H9 (cell line): ENCODE results near the gene RAB39B. TPM values are rescaled to one million over a fixed set of nuclear protein-coding genes. Genes with fewer than 3 reads are reported as not detected.

Experiments used
- DNase-seq: peaks from one replicate; pipeline ENCODE4 v3.0.0-alpha.2; 2017
- H2AFZ ChIP-seq: one replicate; pipeline ENCODE4 v1.6.1; 2013; ENCODE audit warnings: mild to moderate bottlenecking, low read length, control low read depth, moderate library complexity
- H2AK5ac ChIP-seq: 2 replicates; pipeline ENCODE4 v1.6.1; 2013; ENCODE audit warnings: low read length, control low read depth, mixed read lengths; ENCODE audit not compliant: insufficient read length
- H2BK120ac ChIP-seq: one replicate; pipeline ENCODE4 v1.6.1; 2013; ENCODE audit warnings: low read depth, mild to moderate bottlenecking, low read length, control low read depth, inconsistent platforms; ENCODE audit not compliant: poor library complexity, severe bottlenecking
- H2BK12ac ChIP-seq: 2 replicates; pipeline ENCODE4 v1.6.1; 2013; ENCODE audit warnings: low read length, control low read depth, mixed read lengths, low read depth; ENCODE audit not compliant: insufficient read length
- H2BK15ac ChIP-seq: 2 replicates; pipeline ENCODE4 v1.6.1; 2013; ENCODE audit warnings: low read depth, low read length, control low read depth
- H2BK20ac ChIP-seq: one replicate; pipeline ENCODE4 v1.6.1; 2013; ENCODE audit warnings: low read depth, mild to moderate bottlenecking, low read length, control low read depth, inconsistent platforms; ENCODE audit not compliant: poor library complexity, severe bottlenecking
- H2BK5ac ChIP-seq: 2 replicates; pipeline ENCODE4 v1.6.1; 2013; ENCODE audit warnings: low read length, control low read depth, mixed read lengths; ENCODE audit not compliant: insufficient read length
- H3K14ac ChIP-seq: 2 replicates; pipeline ENCODE4 v1.6.1; 2013; ENCODE audit warnings: low read length, control low read depth; ENCODE audit not compliant: insufficient read depth
- H3K18ac ChIP-seq: 2 replicates; pipeline ENCODE4 v1.6.1; 2013; ENCODE audit warnings: low read depth, mild to moderate bottlenecking, mixed read lengths, low read length, control low read depth; ENCODE audit not compliant: insufficient read length
- H3K23ac ChIP-seq: 2 replicates; pipeline ENCODE4 v1.6.1; 2013; ENCODE audit warnings: low read length, control low read depth, mixed read lengths, low read depth; ENCODE audit not compliant: insufficient read length
- H3K23me2 ChIP-seq: 2 replicates; pipeline ENCODE4 v1.6.1; 2013; ENCODE audit warnings: low read depth, mild to moderate bottlenecking, mixed read lengths, low read length, control low read depth; ENCODE audit not compliant: insufficient read length, poor library complexity, severe bottlenecking
- H3K27ac ChIP-seq: 2 replicates; pipeline ENCODE4 v1.5.1; 2013; ENCODE audit warnings: low read length, control low read depth, mixed read lengths, low read depth; ENCODE audit not compliant: insufficient read length
- H3K27me3 ChIP-seq: 2 replicates; pipeline ENCODE4 v1.6.1; 2013; ENCODE audit warnings: low read length, control low read depth, inconsistent platforms; ENCODE audit not compliant: insufficient read depth
- H3K4ac ChIP-seq: 2 replicates; pipeline ENCODE4 v1.6.1; 2013; ENCODE audit warnings: low read depth, mild to moderate bottlenecking, control low read depth, inconsistent platforms, low read length, moderate library complexity
- H3K4me1 ChIP-seq: 2 replicates; pipeline ENCODE4 v1.6.1; 2013; ENCODE audit warnings: low read length, control low read depth, inconsistent platforms; ENCODE audit not compliant: insufficient read depth
- H3K4me2 ChIP-seq: 2 replicates; pipeline ENCODE4 v1.6.1; 2013; ENCODE audit warnings: low read length, control low read depth, mixed read lengths; ENCODE audit not compliant: insufficient read length, insufficient read depth
- H3K56ac ChIP-seq: 2 replicates; pipeline ENCODE4 v1.6.1; 2013; ENCODE audit warnings: low read depth, mild to moderate bottlenecking, mixed read lengths, low read length, control low read depth; ENCODE audit not compliant: insufficient read length
- H3K79me1 ChIP-seq: 2 replicates; pipeline ENCODE4 v1.6.1; 2013; ENCODE audit warnings: low read depth, mild to moderate bottlenecking, moderate library complexity, low read length, control low read depth, inconsistent platforms; ENCODE audit not compliant: insufficient read depth, poor library complexity, severe bottlenecking
- H3K79me2 ChIP-seq: 2 replicates; pipeline ENCODE4 v1.6.1; 2013; ENCODE audit warnings: low read length, control low read depth, inconsistent platforms; ENCODE audit not compliant: insufficient read depth
- H3K9ac ChIP-seq: 2 replicates; pipeline ENCODE4 v1.6.1; 2013; ENCODE audit warnings: low read length, control low read depth, mixed read lengths; ENCODE audit not compliant: insufficient read length; ENCODE audit errors: extremely low read depth
- H3K9me3 ChIP-seq: one replicate; pipeline ENCODE4 v1.6.1; 2013; ENCODE audit warnings: low read depth, low read length, inconsistent platforms; ENCODE audit not compliant: control insufficient read depth
- H3T11ph ChIP-seq: one replicate; pipeline ENCODE4 v1.6.1; 2013; ENCODE audit warnings: mild to moderate bottlenecking, low read length, control low read depth, inconsistent platforms
- H4K20me1 ChIP-seq: one replicate; pipeline ENCODE4 v1.6.1; 2013; ENCODE audit not compliant: control insufficient read depth, insufficient read length, insufficient read depth
- H4K5ac ChIP-seq: 2 replicates; pipeline ENCODE4 v1.6.1; 2013; ENCODE audit warnings: low read depth, mild to moderate bottlenecking, mixed read lengths, low read length, control low read depth; ENCODE audit not compliant: insufficient read length
- H4K8ac ChIP-seq: replicated peaks from 2 replicates; pipeline ENCODE4 v1.6.1; 2013; ENCODE audit warnings: low read length, control low read depth, mixed read lengths, low read depth; ENCODE audit not compliant: insufficient read length
- H4K91ac ChIP-seq: 2 replicates; pipeline ENCODE4 v1.6.1; 2013; ENCODE audit warnings: low read depth, mild to moderate bottlenecking, moderate library complexity, mixed read lengths, low read length, control low read depth; ENCODE audit not compliant: insufficient read length
- H3K27ac Mint-ChIP-seq, 3 experiments: 2 replicates in 2 of 3; 3 replicates in 1 of 3; pipeline ENCODE4 v1.8.0; 2020 to 2021; ENCODE audit warnings: mixed read lengths in 3 of 3, mild to moderate bottlenecking in 1 of 3, moderate library complexity in 1 of 3
- H3K27me3 Mint-ChIP-seq: 2 replicates; pipeline ENCODE4 v1.8.0; 2021; ENCODE audit warnings: low read depth, mild to moderate bottlenecking, moderate library complexity, mixed read lengths
- H3K36me3 Mint-ChIP-seq, 3 experiments: 2 replicates in 2 of 3; 3 replicates in 1 of 3; pipeline ENCODE4 v1.8.0; 2020 to 2021; ENCODE audit warnings: low read depth in 3 of 3, mixed read lengths in 3 of 3; ENCODE audit not compliant: insufficient read depth in 1 of 3
- H3K4me1 Mint-ChIP-seq, 2 experiments: 2 replicates each; pipeline ENCODE4 v1.8.0; 2020; ENCODE audit warnings: mixed read lengths in 2 of 2
- H3K4me3 Mint-ChIP-seq, 2 experiments: 2 replicates in 1 of 2; 3 replicates in 1 of 2; pipeline ENCODE4 v1.8.0; 2020 to 2021; ENCODE audit warnings: mild to moderate bottlenecking in 2 of 2, mixed read lengths in 2 of 2, moderate library complexity in 1 of 2
- H3K9me3 Mint-ChIP-seq, 2 experiments: 2 replicates in 1 of 2; 3 replicates in 1 of 2; pipeline ENCODE4 v1.8.0; 2020; ENCODE audit warnings: mild to moderate bottlenecking in 2 of 2, mixed read lengths in 2 of 2, moderate library complexity in 1 of 2
- WGBS: extraction: QIAGEN DNeasy Blood & Tissue Kit; methylation state at CpG from one replicate; pipeline ENCODE4 v1.1.7; 2013; ENCODE audit warnings: missing lambda C conversion rate, low lambda C conversion rate, mixed read lengths; ENCODE audit not compliant: insufficient read length; ENCODE audit errors: extremely low coverage; 5-methylcytosine and 5-hydroxymethylcytosine counted together
- long read RNA-seq: library from polyadenylated mRNA; unstranded; transcript quantifications from one replicate; pipeline ENCODE4 v2.0.0, GENCODE V29; 2020
- total RNA-seq: library from RNA; stranded (reverse); gene quantifications from 2 replicates; pipeline ENCODE4 v1.2.1, GENCODE V29; 2021
- TF ChIP-seq, protein P1 (sequence below): fragments of 200-600 bp; sonication (generic); conservative IDR thresholded peaks from 3 replicates; pipeline ENCODE4 v1.8.0; 2021; ENCODE audit warnings: antibody characterized with exemption, mild to moderate bottlenecking

RAB39B gene
- total RNA-seq = 6.8 and 7.2 TPM in 2 replicates
- long read RNA-seq, transcript RAB39B-201 (2 exons, 3,505 nt) = major isoform, 56 of 64 reads
- long read RNA-seq, partial matches to known transcripts = 0 of 64 reads
- long read RNA-seq, other reads (novel, unspliced or antisense) = 8 of 64 reads

GRCh38 chrX:155263854-155264628, at the start of gene RAB39B:
Gene RAB39B (minus strand): TSS chrX:155264491. CDS start chrX:155264288, 203 bp downstream.
- Histone ChIP-seq H2BK5ac (no peak within 1 kb of the TSS), H2BK120ac (no peak within 1 kb of the TSS), H4K8ac (no peak within 1 kb of the TSS), H3K14ac (peak within 1 kb of the TSS; percentile 81), H2BK12ac (no peak within 1 kb of the TSS), H2AFZ (no peak within 1 kb of the TSS), H3K27ac (no peak within 1 kb of the TSS), H4K20me1 (no peaks in the 10 kb centered on the region), H2AK5ac (no peak within 1 kb of the TSS), H3K4ac (no peak within 1 kb of the TSS), H3K27me3 (no peaks in the 10 kb centered on the region), H3T11ph (no peak within 1 kb of the TSS), H3K56ac (no peak within 1 kb of the TSS), H3K4me2 (peak within 1 kb of the TSS; percentile 34), H3K9me3 (peaks cover 23% of the 10 kb centered on the region), H3K23me2 (no peaks in the 10 kb centered on the region), H3K18ac (peak within 1 kb of the TSS; percentile 59), H3K79me1 (no peaks in the 10 kb centered on the region), H2BK20ac (no peak within 1 kb of the TSS), H4K91ac (no peak within 1 kb of the TSS), H3K4me1 (no peaks in the 10 kb centered on the region), H3K79me2 (no peaks in the 10 kb centered on the region), H3K9ac (peak within 1 kb of the TSS; percentile 33), H2BK15ac (no peak within 1 kb of the TSS), H4K5ac (no peak within 1 kb of the TSS), H3K23ac (no peak within 1 kb of the TSS)
- H3K4me1 Mint-ChIP-seq = peaks cover 4 to 9% of the 10 kb centered on the region in 2 experiments; a peak in 3 of 4 replicates
- H3K4me3 Mint-ChIP-seq = peak within 1 kb of the TSS; percentile 86 to 91
- peak within 1 kb of the TSS in 2 of 3 experiments; percentile 61 to 70; a peak in 2 of 7 replicates for H3K27ac Mint-ChIP-seq
- no CpG with 5 or more reads among the region's 58 CpGs for WGBS
- TF ChIP-seq, protein P1, sequence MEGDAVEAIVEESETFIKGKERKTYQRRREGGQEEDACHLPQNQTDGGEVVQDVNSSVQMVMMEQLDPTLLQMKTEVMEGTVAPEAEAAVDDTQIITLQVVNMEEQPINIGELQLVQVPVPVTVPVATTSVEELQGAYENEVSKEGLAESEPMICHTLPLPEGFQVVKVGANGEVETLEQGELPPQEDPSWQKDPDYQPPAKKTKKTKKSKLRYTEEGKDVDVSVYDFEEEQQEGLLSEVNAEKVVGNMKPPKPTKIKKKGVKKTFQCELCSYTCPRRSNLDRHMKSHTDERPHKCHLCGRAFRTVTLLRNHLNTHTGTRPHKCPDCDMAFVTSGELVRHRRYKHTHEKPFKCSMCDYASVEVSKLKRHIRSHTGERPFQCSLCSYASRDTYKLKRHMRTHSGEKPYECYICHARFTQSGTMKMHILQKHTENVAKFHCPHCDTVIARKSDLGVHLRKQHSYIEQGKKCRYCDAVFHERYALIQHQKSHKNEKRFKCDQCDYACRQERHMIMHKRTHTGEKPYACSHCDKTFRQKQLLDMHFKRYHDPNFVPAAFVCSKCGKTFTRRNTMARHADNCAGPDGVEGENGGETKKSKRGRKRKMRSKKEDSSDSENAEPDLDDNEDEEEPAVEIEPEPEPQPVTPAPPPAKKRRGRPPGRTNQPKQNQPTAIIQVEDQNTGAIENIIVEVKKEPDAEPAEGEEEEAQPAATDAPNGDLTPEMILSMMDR = no peak
- peaks cover 2% of the 10 kb centered on the region for H3K27me3 Mint-ChIP-seq
- DNase-seq = peak; percentile 78
- H3K36me3 Mint-ChIP-seq = peaks cover 0 to 8% (median 4%) of the 10 kb centered on the region in 3 experiments; a peak in 3 of 7 replicates
- H3K9me3 Mint-ChIP-seq = peaks cover 58 to 67% of the 10 kb centered on the region in 2 experiments
